Heart left ventricle (tissue), 13 donors: ENCODE measurements around the gene CLCA1.

Experiments
- CTCF ChIP-seq, 12 donors: fragments of 200-600 bp; sonication (generic) in 4 of 12; IDR thresholded peaks; one replicate each; pipeline versions ENCODE4 v1.5.0 to v1.8.0; 2018 to 2022; ENCODE audit warnings: antibody characterized with exemption in 12 of 12, mild to moderate bottlenecking in 5 of 12
- POLR2A ChIP-seq, 2 donors: fragments of 450-650 bp; IDR thresholded peaks; one replicate each; pipeline ENCODE4 v1.6.1; 2017; ENCODE audit warnings: antibody characterized with exemption in 2 of 2, mild to moderate bottlenecking in 2 of 2, moderate library complexity in 2 of 2
- donor health status: ischemic (EF 13 %, LVEDD 7.1; RV severe dilation, severe dysfunction).
- donor health status: DM: no; HTN: yes; CAD: no.
- donor health status: DM: no; HTN: no; CAD: no.
- donor health status: ischemic (EF 25% LVEDD 6.9; RV normal size, moderate dysfunction).
- donor health status: ischemic (EF 25% LVEDD 5.7; RV mildly dilated, moderate dysfunction).
- donor health status: ischemic (EF 35%, LVEDD 5.7; RV mildly dilated, moderate dysfunction).
- donor health status: nonischemic (EF 11% LVEDD 7.7; RV severe dilation, severe dysfunction).
- donor health status: DM: yes; HTN: yes; CAD: no.
- donor health status: PGD.
- donor health status: ischemic (EF 29% LVEDD 5.4; RV normal size, mild dysfunction).
- donor health status: nonischemic (EF 23%, LVEDD 6.1; RV moderate dilation, normal function).

GRCh38 chr1:86436041-86436440, 32.7 kb upstream of the CLCA1 start:
- TF ChIP-seq CTCF (IDR thresholded peaks at IDR 0.05) (no peak), POLR2A (IDR thresholded peaks at IDR 0.05) (no peak)
